ENCODE results near the gene SECISBP2L. TPM values are rescaled to one million over a fixed set of nuclear protein-coding genes. Genes with fewer than 3 reads are reported as not detected.

SECISBP2L gene
- total and polyA plus RNA-seq, 2 donors (not counting 1 experiment from before 2014, with no cell fraction given) = 13.0 to 121 TPM

DNA sequence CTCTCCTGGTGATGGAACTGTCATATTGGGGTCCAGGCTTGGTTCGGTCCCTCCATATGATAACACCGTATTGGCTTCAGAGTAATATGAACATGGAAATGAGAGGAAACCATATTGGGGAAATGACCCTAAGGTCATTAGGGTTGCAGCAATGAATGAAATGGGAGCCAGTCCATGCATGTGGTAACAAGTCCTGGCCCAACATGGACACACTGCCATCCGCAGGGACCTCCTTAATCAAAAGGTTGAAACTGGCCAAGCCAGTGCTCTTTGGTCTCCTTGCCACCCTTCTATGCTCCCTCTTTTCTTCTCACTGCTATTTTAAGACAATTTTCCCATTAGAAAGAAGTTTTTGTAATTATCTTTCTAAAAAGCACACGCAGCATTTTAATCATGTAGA lies 90.9 kb downstream of the SECISBP2L start:
- Histone ChIP-seq H3K79me2 (ENCODE audit: control insufficient read depth, insufficient read depth, low read length) (no peaks in the 10 kb centered on the region), H3K9ac (ENCODE audit: low read length) (no peak overlapping the region), H3K27ac (ENCODE audit: low read length in 2 of 2) (no peak overlapping the region), H3K4me3 (ENCODE audit: control extremely low read depth in 1 of 5, extremely low read depth in 1 of 5, insufficient read depth in 1 of 5, low read depth in 2 of 5, low read length in 4 of 5) (no peak overlapping the region), H2AFZ (ENCODE audit: insufficient read depth, low read depth, low read length, poor library complexity, severe bottlenecking) (no peak overlapping the region), H3K4me2 (replicated peaks; ENCODE audit: low read depth, low read length, poor library complexity, severe bottlenecking) (no peak overlapping the region), H3K4me1 (ENCODE audit: control insufficient read depth in 2 of 2, insufficient read depth in 2 of 2, low read length in 2 of 2) (no peaks in the 10 kb centered on the region), H3K27me3 (replicated peaks in 1 of 4; ENCODE audit: control extremely low read depth in 1 of 4, control insufficient read depth in 3 of 4, insufficient read depth in 4 of 4, low read length in 3 of 4) (peaks cover 0 to 5% (median 2%) of the 10 kb centered on the region in 4 experiments), H4K20me1 (ENCODE audit: control insufficient read depth, insufficient read depth, low read length, poor library complexity, severe bottlenecking) (no peaks in the 10 kb centered on the region), H3K9me3 (ENCODE audit: control extremely low read depth in 1 of 3, control insufficient read depth in 2 of 3, insufficient read depth in 1 of 3, low read length in 2 of 3) (no peaks in the 10 kb centered on the region), H3K36me3 (replicated peaks in 1 of 2; ENCODE audit: control extremely low read depth in 1 of 2, control insufficient read depth in 1 of 2, extremely low read depth in 1 of 2, insufficient read depth in 2 of 2, low read length in 1 of 2) (no peaks in the 10 kb centered on the region)
- Mint-ChIP-seq H3K4me1 (no peaks in the 10 kb centered on the region), H3K27ac (no peak overlapping the region), H3K4me3 (no peak overlapping the region), H3K27me3 (peaks cover 28% of the 10 kb centered on the region), H3K9me3 (ENCODE audit: insufficient read depth) (peaks cover 2% of the 10 kb centered on the region)
- TF ChIP-seq EZH2 (IDR thresholded peaks at IDR 0.05; ENCODE audit: borderline replicate concordance, insufficient read depth, low read depth, low read length, poor library complexity, severe bottlenecking) = no peak
- TF ChIP-seq, protein P1, sequence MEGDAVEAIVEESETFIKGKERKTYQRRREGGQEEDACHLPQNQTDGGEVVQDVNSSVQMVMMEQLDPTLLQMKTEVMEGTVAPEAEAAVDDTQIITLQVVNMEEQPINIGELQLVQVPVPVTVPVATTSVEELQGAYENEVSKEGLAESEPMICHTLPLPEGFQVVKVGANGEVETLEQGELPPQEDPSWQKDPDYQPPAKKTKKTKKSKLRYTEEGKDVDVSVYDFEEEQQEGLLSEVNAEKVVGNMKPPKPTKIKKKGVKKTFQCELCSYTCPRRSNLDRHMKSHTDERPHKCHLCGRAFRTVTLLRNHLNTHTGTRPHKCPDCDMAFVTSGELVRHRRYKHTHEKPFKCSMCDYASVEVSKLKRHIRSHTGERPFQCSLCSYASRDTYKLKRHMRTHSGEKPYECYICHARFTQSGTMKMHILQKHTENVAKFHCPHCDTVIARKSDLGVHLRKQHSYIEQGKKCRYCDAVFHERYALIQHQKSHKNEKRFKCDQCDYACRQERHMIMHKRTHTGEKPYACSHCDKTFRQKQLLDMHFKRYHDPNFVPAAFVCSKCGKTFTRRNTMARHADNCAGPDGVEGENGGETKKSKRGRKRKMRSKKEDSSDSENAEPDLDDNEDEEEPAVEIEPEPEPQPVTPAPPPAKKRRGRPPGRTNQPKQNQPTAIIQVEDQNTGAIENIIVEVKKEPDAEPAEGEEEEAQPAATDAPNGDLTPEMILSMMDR (IDR thresholded peaks at IDR 0.05) = no peak
- 91% methylated on average over 4 of the region's 4 CpGs for WGBS (ENCODE audit: insufficient coverage)
- intact Hi-C loops (cut with micrococcal nuclease) = no loop called here
- ATAC-seq (ENCODE audit: low read depth) (no peak), DNase-seq (no peak)
- POLR2A ChIA-PET = no interaction called here
- CTCF ChIA-PET = no interaction called here

DNA sequence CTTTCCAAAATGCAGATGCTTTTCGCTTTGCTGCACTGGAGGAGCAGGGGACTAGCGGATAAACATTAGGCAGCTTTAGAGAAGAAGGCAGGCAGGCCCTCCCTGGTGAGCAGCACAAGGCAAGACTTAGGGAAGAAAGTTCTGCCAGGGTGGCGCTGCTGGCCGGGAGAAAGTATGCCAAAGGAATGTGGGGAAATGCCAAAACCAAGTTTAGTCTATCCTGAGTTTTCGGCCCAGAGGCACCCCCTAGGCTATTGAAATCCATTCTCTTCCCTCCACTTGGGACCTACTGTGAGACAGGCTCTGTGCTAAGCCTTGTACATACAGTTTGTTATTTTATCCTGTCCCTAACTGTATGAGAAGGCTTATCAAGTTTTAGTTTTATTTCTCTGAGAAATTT lies 91.7 kb downstream of the SECISBP2L start:
- no peaks in the 10 kb centered on the region for H3K4me1 Mint-ChIP-seq
- no peak overlapping the region for H3K27ac Mint-ChIP-seq
- H3K4me3 Mint-ChIP-seq = no peak overlapping the region
- no peak overlapping the region for H3K4me2 ChIP-seq (replicated peaks; ENCODE audit: low read depth, low read length, poor library complexity, severe bottlenecking)
- peaks cover 29% of the 10 kb centered on the region for H3K27me3 Mint-ChIP-seq
- POLR2A ChIA-PET = no interaction called here
- no peaks in the 10 kb centered on the region for H3K9me3 ChIP-seq (ENCODE audit: control extremely low read depth in 1 of 3, control insufficient read depth in 2 of 3, insufficient read depth in 1 of 3, low read length in 2 of 3)
- CTCF ChIA-PET = no interaction called here
- H3K4me1 ChIP-seq (ENCODE audit: control insufficient read depth in 2 of 2, insufficient read depth in 2 of 2, low read length in 2 of 2) = no peaks in the 10 kb centered on the region
- TF ChIP-seq, protein P1 (IDR thresholded peaks at IDR 0.05) = no peak
- no peak for TF ChIP-seq EZH2 (IDR thresholded peaks at IDR 0.05; ENCODE audit: borderline replicate concordance, insufficient read depth, low read depth, low read length, poor library complexity, severe bottlenecking)
- WGBS (ENCODE audit: insufficient coverage) = 100% methylated on average over 2 of the region's 5 CpGs
- no peaks in the 10 kb centered on the region for H4K20me1 ChIP-seq (ENCODE audit: control insufficient read depth, insufficient read depth, low read length, poor library complexity, severe bottlenecking)
- no peak overlapping the region for H3K4me3 ChIP-seq (ENCODE audit: control extremely low read depth in 1 of 5, extremely low read depth in 1 of 5, insufficient read depth in 1 of 5, low read depth in 2 of 5, low read length in 4 of 5)
- DNase-seq (no peak), ATAC-seq (ENCODE audit: low read depth) (no peak)
- H3K9me3 Mint-ChIP-seq (ENCODE audit: insufficient read depth) = peaks cover 2% of the 10 kb centered on the region
- H3K36me3 ChIP-seq (replicated peaks in 1 of 2; ENCODE audit: control extremely low read depth in 1 of 2, control insufficient read depth in 1 of 2, extremely low read depth in 1 of 2, insufficient read depth in 2 of 2, low read length in 1 of 2) = no peaks in the 10 kb centered on the region
- H3K79me2 ChIP-seq (ENCODE audit: control insufficient read depth, insufficient read depth, low read length) = no peaks in the 10 kb centered on the region
- no peak overlapping the region for H3K9ac ChIP-seq (ENCODE audit: low read length)
- no peak overlapping the region for H2AFZ ChIP-seq (ENCODE audit: insufficient read depth, low read depth, low read length, poor library complexity, severe bottlenecking)
- H3K27ac ChIP-seq (ENCODE audit: low read length in 2 of 2) = no peak overlapping the region
- intact Hi-C loops (cut with micrococcal nuclease) = no loop called here
- H3K27me3 ChIP-seq (replicated peaks in 1 of 4; ENCODE audit: control extremely low read depth in 1 of 4, control insufficient read depth in 3 of 4, insufficient read depth in 4 of 4, low read length in 3 of 4) = peaks cover 0 to 5% (median 0%) of the 10 kb centered on the region in 4 experiments
